ENCODE data around the gene SLC25A42. TPM values are rescaled to one million over a fixed set of nuclear protein-coding genes. Genes with fewer than 3 reads are reported as not detected.
"Not testable (repeated sequence)": the region's sequence is repeated elsewhere in the genome, so short reads cannot be mapped to it uniquely, and the experiment has no call there.

Gene SLC25A42
- total and polyA plus RNA-seq, 10 donors, result 9.7 to 25.3 (median 16.6) TPM

- H3K36me3 ChIP-seq, result peaks cover 0 to 74% (median 11%) of the 10 kb centered on the region in 6 donors
- no peaks in the 10 kb centered on the region for H3K9me3 ChIP-seq
- no peaks in the 10 kb centered on the region for H3K27me3 ChIP-seq (replicated peaks in 1 of 7)
- peaks cover 0 to 7% (median 0%) of the 10 kb centered on the region in 6 donors for H3K4me1 ChIP-seq
- H3K4me3 ChIP-seq, result no peak overlapping the region
- no peak for TF ChIP-seq POLR2A (IDR thresholded peaks at IDR 0.05)
- TF ChIP-seq, protein P1, sequence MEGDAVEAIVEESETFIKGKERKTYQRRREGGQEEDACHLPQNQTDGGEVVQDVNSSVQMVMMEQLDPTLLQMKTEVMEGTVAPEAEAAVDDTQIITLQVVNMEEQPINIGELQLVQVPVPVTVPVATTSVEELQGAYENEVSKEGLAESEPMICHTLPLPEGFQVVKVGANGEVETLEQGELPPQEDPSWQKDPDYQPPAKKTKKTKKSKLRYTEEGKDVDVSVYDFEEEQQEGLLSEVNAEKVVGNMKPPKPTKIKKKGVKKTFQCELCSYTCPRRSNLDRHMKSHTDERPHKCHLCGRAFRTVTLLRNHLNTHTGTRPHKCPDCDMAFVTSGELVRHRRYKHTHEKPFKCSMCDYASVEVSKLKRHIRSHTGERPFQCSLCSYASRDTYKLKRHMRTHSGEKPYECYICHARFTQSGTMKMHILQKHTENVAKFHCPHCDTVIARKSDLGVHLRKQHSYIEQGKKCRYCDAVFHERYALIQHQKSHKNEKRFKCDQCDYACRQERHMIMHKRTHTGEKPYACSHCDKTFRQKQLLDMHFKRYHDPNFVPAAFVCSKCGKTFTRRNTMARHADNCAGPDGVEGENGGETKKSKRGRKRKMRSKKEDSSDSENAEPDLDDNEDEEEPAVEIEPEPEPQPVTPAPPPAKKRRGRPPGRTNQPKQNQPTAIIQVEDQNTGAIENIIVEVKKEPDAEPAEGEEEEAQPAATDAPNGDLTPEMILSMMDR (IDR thresholded peaks at IDR 0.05 in 8 of 11, conservative IDR thresholded peaks at IDR 0.05 in 3 of 11), result no peak
- DNase-seq, result no peak
- H3K27ac ChIP-seq, result no peak overlapping the region
- intact Hi-C loops (cut with DNase I; ENCODE audit: low total_unique reads), result no loop called here
- 94 to 100% (median 96%) methylated on average over 11 of the region's 11 CpGs for WGBS, 5 donors
Observed at GRCh38 chr19:19103167-19103566, 39.4 kb downstream of the SLC25A42 start.

DNA sequence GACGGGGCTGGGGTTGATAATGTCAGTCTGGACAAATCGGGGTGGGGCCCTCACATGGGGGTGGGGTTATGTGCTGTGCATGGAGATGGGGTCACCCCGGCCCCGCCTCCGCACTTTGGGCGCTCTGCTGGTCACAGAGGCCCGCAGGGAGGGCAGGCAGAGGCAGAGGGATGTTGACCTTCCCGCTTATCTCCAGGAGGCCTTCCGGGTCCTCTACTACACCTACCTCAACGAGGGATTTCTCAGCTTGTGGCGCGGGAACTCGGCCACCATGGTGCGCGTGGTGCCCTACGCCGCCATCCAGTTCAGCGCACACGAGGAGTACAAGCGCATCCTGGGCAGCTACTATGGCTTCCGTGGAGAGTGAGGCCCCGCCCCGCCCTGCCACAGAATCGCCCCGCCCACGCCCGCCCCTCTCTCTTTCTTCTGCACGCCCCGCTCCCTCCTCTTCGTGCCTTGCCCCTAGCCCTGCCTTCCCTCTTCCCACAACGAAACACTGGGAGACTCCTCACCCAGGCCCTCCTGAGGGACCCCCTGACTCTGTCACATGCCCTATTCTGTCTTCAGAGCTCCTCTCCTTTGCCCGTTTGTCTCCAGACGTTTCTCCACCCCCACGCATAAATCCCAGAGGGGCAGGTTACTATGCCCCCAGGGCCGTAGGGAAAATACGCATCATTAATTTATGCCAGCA lies 41.7 kb downstream of the SLC25A42 start:
- intact Hi-C loops (cut with DNase I; ENCODE audit: low total_unique reads), result no loop called here
- DNase-seq, result no peak
- Histone ChIP-seq H3K36me3 (peaks cover 0 to 56% (median 10%) of the 10 kb centered on the region in 6 donors), H3K27me3 (replicated peaks in 1 of 7) (peaks cover 0 to 5% (median 0%) of the 10 kb centered on the region in 7 donors), H3K4me1 (peaks cover 0 to 14% (median 8%) of the 10 kb centered on the region in 6 donors), H3K27ac (peak overlapping the region in 4 of 8 donors; percentile 11 to 48 (median 30)), H3K9me3 (no peaks in the 10 kb centered on the region), H3K4me3 (peak overlapping the region in 5 of 8 donors; percentile 3 to 55 (median 29))
- peak in 2 of 3 donors; percentile 30 to 31 for TF ChIP-seq POLR2AphosphoS5 (IDR thresholded peaks at IDR 0.05)
- TF ChIP-seq, protein P1 (IDR thresholded peaks at IDR 0.05 in 8 of 11, conservative IDR thresholded peaks at IDR 0.05 in 3 of 11), result no peak
- TF ChIP-seq POLR2A (IDR thresholded peaks at IDR 0.05), result no peak
- 49 to 61% (median 60%) methylated on average over 30 to 36 of the region's 36 CpGs for WGBS, 5 donors

DNA sequence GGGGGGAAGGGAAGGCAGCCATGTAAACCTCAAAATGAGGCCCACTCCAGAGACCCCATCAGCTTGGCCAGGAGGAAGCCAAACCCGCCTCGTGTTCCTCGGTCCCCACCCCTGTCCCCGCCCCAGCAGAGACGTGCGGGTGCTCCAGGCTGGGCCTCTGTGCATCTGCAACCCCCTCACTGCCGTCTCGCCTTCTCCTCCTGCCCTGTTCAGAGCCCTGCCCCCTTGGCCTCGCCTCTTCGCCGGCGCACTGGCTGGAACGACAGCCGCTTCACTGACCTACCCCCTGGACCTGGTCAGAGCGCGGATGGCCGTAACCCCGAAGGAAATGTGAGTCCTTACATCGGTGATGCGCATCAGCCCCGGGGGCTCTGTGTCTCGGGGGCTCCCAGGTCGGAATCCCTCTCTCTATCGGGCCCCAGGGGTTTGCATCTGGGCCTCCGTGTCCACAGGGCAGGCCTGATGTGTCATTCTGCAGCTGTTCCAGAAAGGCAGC lies 42.3 kb downstream of the SLC25A42 start:
- H3K36me3 ChIP-seq, result peaks cover 0 to 50% (median 9%) of the 10 kb centered on the region in 6 donors
- no peaks in the 10 kb centered on the region for H3K9me3 ChIP-seq
- H3K27me3 ChIP-seq (replicated peaks in 1 of 7), result peaks cover 0 to 10% (median 0%) of the 10 kb centered on the region in 7 donors
- TF ChIP-seq POLR2A (IDR thresholded peaks at IDR 0.05) (no peak), POLR2AphosphoS5 (IDR thresholded peaks at IDR 0.05) (peak in 2 of 3 donors; percentile 34 to 59)
- TF ChIP-seq, protein P1 (IDR thresholded peaks at IDR 0.05 in 8 of 11, conservative IDR thresholded peaks at IDR 0.05 in 3 of 11), result no peak
- peak overlapping the region in 5 of 8 donors; percentile 3 to 55 (median 29) for H3K4me3 ChIP-seq
- DNase-seq, result no peak
- WGBS, 5 donors, result 61 to 84% (median 69%) methylated on average over 25 of the region's 25 CpGs
- peak overlapping the region in 4 of 8 donors; percentile 11 to 48 (median 22) for H3K27ac ChIP-seq
- H3K4me1 ChIP-seq, result peaks cover 0 to 18% (median 12%) of the 10 kb centered on the region in 6 donors
- intact Hi-C loops (cut with DNase I; ENCODE audit: low total_unique reads), result no loop called here

DNA sequence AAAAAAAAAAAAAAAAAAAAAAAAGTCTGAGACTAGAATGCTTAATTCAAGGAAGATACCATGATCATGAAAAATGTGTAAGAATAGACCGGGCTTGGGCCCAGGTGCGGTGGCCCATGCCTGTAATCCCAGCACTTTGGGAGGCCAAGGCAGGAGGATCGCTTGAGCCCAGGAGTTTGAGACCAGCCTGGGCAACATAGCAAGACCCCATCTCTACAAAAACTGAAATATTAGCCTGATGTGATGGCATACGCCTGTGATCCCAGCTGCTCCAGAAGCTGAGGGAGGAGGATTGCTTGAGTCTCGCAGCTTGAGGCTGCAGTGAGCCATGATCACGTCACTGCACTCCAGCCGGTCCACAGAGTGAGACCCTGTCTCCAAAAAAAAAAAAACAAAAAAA lies 43.1 kb downstream of the SLC25A42 start:
- H3K27me3 ChIP-seq (replicated peaks in 1 of 7), result peaks cover 0 to 11% (median 0%) of the 10 kb centered on the region in 7 donors
- peaks cover 0 to 20% (median 14%) of the 10 kb centered on the region in 6 donors for H3K4me1 ChIP-seq
- H3K4me3 ChIP-seq; H3K9me3 ChIP-seq; DNase-seq; intact Hi-C loops (cut with DNase I; ENCODE audit: low total_unique reads); H3K27ac ChIP-seq: not testable (repeated sequence)
- WGBS, 5 donors, result 94 to 99% (median 98%) methylated on average over 7 of the region's 7 CpGs
- peaks cover 0 to 42% (median 5%) of the 10 kb centered on the region in 6 donors for H3K36me3 ChIP-seq
